Heart left ventricle (tissue), 13 donors: ENCODE measurements around the gene STK24.

Experiments
- POLR2A ChIP-seq, 2 donors: fragments of 450-650 bp; IDR thresholded peaks; one replicate each; pipeline ENCODE4 v1.6.1; 2017; ENCODE audit warnings: antibody characterized with exemption in 2 of 2, mild to moderate bottlenecking in 2 of 2, moderate library complexity in 2 of 2
- TF ChIP-seq, protein P1 (sequence below), 12 donors: fragments of 200-600 bp; sonication (generic) in 4 of 12; IDR thresholded peaks; one replicate each; pipeline versions ENCODE4 v1.5.0 to v1.8.0; 2018 to 2022; ENCODE audit warnings: antibody characterized with exemption in 12 of 12, mild to moderate bottlenecking in 5 of 12
- donor health status: ischemic (EF 13 %, LVEDD 7.1; RV severe dilation, severe dysfunction).
- donor health status: DM: no; HTN: yes; CAD: no.
- donor health status: DM: no; HTN: no; CAD: no.
- donor health status: ischemic (EF 25% LVEDD 6.9; RV normal size, moderate dysfunction).
- donor health status: ischemic (EF 25% LVEDD 5.7; RV mildly dilated, moderate dysfunction).
- donor health status: ischemic (EF 35%, LVEDD 5.7; RV mildly dilated, moderate dysfunction).
- donor health status: nonischemic (EF 11% LVEDD 7.7; RV severe dilation, severe dysfunction).
- donor health status: DM: yes; HTN: yes; CAD: no.
- donor health status: PGD.
- donor health status: ischemic (EF 29% LVEDD 5.4; RV normal size, mild dysfunction).
- donor health status: nonischemic (EF 23%, LVEDD 6.1; RV moderate dilation, normal function).

DNA sequence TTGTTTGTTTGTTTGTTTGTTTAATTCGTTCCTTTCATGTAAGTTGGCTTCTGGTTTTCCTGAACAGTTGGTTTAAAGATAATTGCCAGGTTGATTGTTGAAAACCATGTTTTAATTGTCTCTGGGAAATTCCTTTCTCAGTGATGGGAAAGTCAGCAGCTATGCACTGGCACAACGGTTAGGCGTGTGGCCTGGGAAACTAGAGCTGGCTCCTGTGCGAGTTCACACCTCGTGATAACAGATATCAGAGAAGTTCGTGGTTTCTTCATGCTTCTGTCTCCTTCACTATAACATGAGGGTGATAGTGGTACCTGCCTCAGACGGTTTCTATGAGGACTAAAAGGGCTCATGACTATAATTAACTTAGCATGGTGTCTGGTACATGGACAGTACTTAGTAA is 153.5 kb downstream of the STK24 start:
- TF ChIP-seq, protein P1, sequence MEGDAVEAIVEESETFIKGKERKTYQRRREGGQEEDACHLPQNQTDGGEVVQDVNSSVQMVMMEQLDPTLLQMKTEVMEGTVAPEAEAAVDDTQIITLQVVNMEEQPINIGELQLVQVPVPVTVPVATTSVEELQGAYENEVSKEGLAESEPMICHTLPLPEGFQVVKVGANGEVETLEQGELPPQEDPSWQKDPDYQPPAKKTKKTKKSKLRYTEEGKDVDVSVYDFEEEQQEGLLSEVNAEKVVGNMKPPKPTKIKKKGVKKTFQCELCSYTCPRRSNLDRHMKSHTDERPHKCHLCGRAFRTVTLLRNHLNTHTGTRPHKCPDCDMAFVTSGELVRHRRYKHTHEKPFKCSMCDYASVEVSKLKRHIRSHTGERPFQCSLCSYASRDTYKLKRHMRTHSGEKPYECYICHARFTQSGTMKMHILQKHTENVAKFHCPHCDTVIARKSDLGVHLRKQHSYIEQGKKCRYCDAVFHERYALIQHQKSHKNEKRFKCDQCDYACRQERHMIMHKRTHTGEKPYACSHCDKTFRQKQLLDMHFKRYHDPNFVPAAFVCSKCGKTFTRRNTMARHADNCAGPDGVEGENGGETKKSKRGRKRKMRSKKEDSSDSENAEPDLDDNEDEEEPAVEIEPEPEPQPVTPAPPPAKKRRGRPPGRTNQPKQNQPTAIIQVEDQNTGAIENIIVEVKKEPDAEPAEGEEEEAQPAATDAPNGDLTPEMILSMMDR (IDR thresholded peaks at IDR 0.05): no peak
- TF ChIP-seq POLR2A (IDR thresholded peaks at IDR 0.05): no peak
